Nephron (organoid): ENCODE results near the gene FMN2.

ENCODE experiments used
- H3K27ac Mint-ChIP-seq, 3 experiments: 2 replicates each; pipeline ENCODE4 v1.8.0; 2020; ENCODE audit warnings: mixed read lengths in 3 of 3, mild to moderate bottlenecking in 2 of 3, moderate library complexity in 1 of 3
- H3K27me3 Mint-ChIP-seq: 2 replicates; pipeline ENCODE4 v1.8.0; 2021; ENCODE audit warnings: low read depth, mild to moderate bottlenecking, moderate library complexity, mixed read lengths
- H3K36me3 Mint-ChIP-seq: 2 replicates; pipeline ENCODE4 v1.8.0; 2020; ENCODE audit warnings: low read depth, mixed read lengths
- H3K4me1 Mint-ChIP-seq: 2 replicates; pipeline ENCODE4 v1.8.0; 2020; ENCODE audit warnings: mixed read lengths
- H3K4me3 Mint-ChIP-seq, 3 experiments: 2 replicates each; pipeline ENCODE4 v1.8.0; 2020; ENCODE audit warnings: mild to moderate bottlenecking in 3 of 3, mixed read lengths in 3 of 3, moderate library complexity in 2 of 3
- H3K9me3 Mint-ChIP-seq: 2 replicates; pipeline ENCODE4 v1.8.0; 2020; ENCODE audit warnings: mixed read lengths
- TF ChIP-seq, protein P1 (sequence below), 3 experiments: fragments of 200-600 bp; sonication (generic); IDR thresholded peaks; one replicate each; pipeline ENCODE4 v1.5.0; 2021; ENCODE audit warnings: antibody characterized with exemption in 3 of 3; ENCODE audit not compliant: unreplicated experiment in 3 of 3

The FMN2 gene

DNA sequence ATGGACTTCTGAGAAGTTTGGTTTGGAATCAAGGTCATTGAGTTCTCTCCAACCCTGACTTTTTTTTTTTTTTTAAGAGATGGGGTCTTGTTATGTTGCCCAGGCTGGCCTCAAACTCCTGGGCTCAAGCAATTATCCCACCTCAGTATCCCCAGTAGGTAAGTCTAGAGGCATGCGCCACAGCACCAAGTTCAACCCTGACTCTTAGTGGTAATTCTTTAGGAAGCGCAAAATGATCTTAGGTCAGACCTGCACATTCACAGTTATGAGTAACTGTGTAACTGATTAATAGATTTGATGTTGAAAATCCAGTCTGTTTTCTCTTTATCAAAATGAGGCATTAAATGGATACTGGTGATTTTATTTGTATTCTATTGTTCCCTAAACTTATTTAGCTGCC is 424.4 kb downstream of the FMN2 start:
- Mint-ChIP-seq H3K4me3 (no peak overlapping the region), H3K27ac (no peak overlapping the region), H3K27me3 (no peaks in the 10 kb centered on the region), H3K9me3 (no peaks in the 10 kb centered on the region), H3K36me3 (no peaks in the 10 kb centered on the region), H3K4me1 (no peaks in the 10 kb centered on the region)
- TF ChIP-seq, protein P1, sequence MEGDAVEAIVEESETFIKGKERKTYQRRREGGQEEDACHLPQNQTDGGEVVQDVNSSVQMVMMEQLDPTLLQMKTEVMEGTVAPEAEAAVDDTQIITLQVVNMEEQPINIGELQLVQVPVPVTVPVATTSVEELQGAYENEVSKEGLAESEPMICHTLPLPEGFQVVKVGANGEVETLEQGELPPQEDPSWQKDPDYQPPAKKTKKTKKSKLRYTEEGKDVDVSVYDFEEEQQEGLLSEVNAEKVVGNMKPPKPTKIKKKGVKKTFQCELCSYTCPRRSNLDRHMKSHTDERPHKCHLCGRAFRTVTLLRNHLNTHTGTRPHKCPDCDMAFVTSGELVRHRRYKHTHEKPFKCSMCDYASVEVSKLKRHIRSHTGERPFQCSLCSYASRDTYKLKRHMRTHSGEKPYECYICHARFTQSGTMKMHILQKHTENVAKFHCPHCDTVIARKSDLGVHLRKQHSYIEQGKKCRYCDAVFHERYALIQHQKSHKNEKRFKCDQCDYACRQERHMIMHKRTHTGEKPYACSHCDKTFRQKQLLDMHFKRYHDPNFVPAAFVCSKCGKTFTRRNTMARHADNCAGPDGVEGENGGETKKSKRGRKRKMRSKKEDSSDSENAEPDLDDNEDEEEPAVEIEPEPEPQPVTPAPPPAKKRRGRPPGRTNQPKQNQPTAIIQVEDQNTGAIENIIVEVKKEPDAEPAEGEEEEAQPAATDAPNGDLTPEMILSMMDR (IDR thresholded peaks at IDR 0.05; ENCODE audit: unreplicated experiment in 3 of 3) = no peak

- H3K4me3 Mint-ChIP-seq = no peak overlapping the region
- H3K36me3 Mint-ChIP-seq = no peaks in the 10 kb centered on the region
Measured at GRCh38 chr1:240517891-240518290, 426.2 kb downstream of the FMN2 start.

DNA sequence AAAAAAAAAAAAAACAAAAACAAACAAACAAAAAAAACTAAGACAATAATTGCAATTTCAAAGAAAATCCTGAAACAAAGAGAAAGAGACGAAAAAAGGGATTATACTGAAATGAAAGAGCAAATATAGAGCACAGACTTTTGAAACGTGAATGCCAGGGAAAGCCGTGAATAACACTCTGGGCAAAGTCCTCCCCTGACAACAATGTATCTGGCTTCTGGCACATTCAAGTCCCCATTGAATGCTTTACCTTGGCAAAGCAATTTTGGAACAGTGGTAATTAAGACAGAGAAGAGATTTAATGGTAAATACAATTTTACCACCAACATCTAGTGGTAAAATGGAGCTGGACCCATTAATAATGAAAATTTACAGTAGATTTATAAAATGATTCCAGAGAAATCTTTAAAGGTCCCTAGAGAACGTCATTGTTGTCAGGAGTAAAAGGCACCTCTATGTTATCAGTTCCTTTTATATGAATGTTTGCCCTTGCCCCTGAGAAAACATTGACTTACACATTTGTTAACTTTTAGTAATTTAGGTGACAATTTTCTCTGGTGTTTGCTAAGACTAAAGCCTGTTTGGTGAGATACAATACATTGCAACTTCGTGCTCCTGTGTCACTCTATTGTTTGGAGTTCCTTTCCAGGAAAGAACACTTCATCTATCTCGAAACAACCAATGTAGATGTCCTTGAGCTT is 430.6 kb downstream of the FMN2 start:
- no peaks in the 10 kb centered on the region for H3K36me3 Mint-ChIP-seq
- H3K27ac Mint-ChIP-seq = no peak overlapping the region
- no peak overlapping the region for H3K4me3 Mint-ChIP-seq
- TF ChIP-seq, protein P1 (IDR thresholded peaks at IDR 0.05; ENCODE audit: unreplicated experiment in 3 of 3) = no peak
- no peaks in the 10 kb centered on the region for H3K9me3 Mint-ChIP-seq
- H3K27me3 Mint-ChIP-seq = peaks cover 1% of the 10 kb centered on the region
- peaks cover 28% of the 10 kb centered on the region for H3K4me1 Mint-ChIP-seq

More at GRCh38 chr1:240517891-240518290, 426.2 kb downstream of the FMN2 start:
- H3K27me3 Mint-ChIP-seq = no peaks in the 10 kb centered on the region
- H3K27ac Mint-ChIP-seq = no peak overlapping the region
- no peaks in the 10 kb centered on the region for H3K9me3 Mint-ChIP-seq
- H3K4me1 Mint-ChIP-seq = no peaks in the 10 kb centered on the region
- TF ChIP-seq, protein P1 (IDR thresholded peaks at IDR 0.05; ENCODE audit: unreplicated experiment in 3 of 3) = no peak

DNA sequence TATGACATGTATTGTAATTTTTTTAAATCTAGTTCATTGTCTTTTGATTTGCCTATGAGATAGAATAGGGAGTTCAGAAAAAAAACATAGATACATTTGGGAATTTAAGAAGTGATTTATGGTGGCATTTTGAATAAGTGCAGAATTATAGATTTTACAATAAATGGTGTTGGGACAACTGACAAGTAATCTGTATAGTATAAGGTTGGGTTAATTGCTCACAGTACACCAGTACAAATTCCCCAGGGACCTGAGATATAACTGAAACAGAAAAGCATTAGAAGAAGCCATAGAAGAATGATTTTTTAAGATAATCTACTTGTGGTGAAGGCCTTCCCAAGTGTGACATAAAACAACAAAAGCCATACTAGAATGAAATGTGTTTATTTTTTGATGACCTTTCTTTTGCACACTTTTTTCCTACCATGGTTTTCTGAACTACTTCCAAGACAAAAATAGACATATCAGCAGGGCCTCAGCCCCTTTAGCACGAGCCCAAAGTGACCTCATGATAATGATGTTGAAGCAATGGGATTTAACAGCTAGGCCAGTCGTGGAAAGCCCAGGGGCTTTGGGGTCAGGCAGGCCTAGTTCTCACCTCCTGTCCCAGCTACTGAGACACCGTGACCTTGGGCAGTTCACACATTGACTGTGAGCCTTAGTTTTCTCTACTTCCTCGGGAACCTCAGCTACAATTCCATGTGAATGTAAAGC is 432.8 kb downstream of the FMN2 start:
- peaks cover 38% of the 10 kb centered on the region for H3K4me1 Mint-ChIP-seq
- H3K27me3 Mint-ChIP-seq = peaks cover 5% of the 10 kb centered on the region
- TF ChIP-seq, protein P1 (IDR thresholded peaks at IDR 0.05; ENCODE audit: unreplicated experiment in 3 of 3) = no peak
- no peak overlapping the region for H3K4me3 Mint-ChIP-seq
- no peaks in the 10 kb centered on the region for H3K36me3 Mint-ChIP-seq
- H3K27ac Mint-ChIP-seq = peak overlapping the region in 1 of 3 experiments; percentile 38
- no peaks in the 10 kb centered on the region for H3K9me3 Mint-ChIP-seq
